OCI-LY7 (cell line): Measurements from ENCODE around the gene TAF9B. TPM values are rescaled to one million over a fixed set of nuclear protein-coding genes. Genes with fewer than 3 reads are reported as not detected.

Source experiments
- BruUV-seq: library from RNA; stranded (reverse); fragments of 400-500 nt; replicated peaks from 2 replicates; lab custom pipeline; 2021; lab: Mats Ljungman, UMichigan
- CTCF ChIA-PET: fragments of 300-600 bp; sonication (Branson Sonifier 250); formaldehyde crosslinking; loops from one replicate; lab custom pipeline; 2022; ENCODE audit warnings: antibody characterized with exemption; ENCODE audit not compliant: unreplicated experiment; lab: Charles Lee
- POLR2A ChIA-PET: fragments of 300-600 bp; sonication (Branson Sonifier 250); formaldehyde crosslinking; loops from one replicate; lab custom pipeline; 2022; ENCODE audit warnings: antibody characterized with exemption; lab: Charles Lee
- DNase-seq: peaks from one replicate; pipeline ENCODE4 v3.0.0-alpha.2; 2015; ENCODE audit warnings: low spot score
- H2AFZ ChIP-seq: fragments of 200-600 bp; sonication (generic), shearing (Covaris generic); 2 replicates; pipeline ENCODE4 v1.6.1; 2014; ENCODE audit warnings: mild to moderate bottlenecking, antibody characterized with exemption, low read length, moderate library complexity
- H3K27ac ChIP-seq: fragments of 200-600 bp; sonication (generic); 2 replicates; pipeline ENCODE4 v1.5.1; 2014; ENCODE audit warnings: mixed run types, low read depth, mild to moderate bottlenecking, moderate library complexity, low read length, inconsistent platforms; ENCODE audit not compliant: poor library complexity, severe bottlenecking
- H3K36me3 ChIP-seq: fragments of 200-600 bp; sonication (generic); 2 replicates; pipeline ENCODE4 v1.6.1; 2014; ENCODE audit warnings: mild to moderate bottlenecking, antibody characterized with exemption, low read length, moderate library complexity, mixed read lengths; ENCODE audit not compliant: insufficient read depth
- H3K4me1 ChIP-seq: fragments of 200-600 bp; sonication (generic); 2 replicates; pipeline ENCODE4 v1.5.1; 2014; ENCODE audit warnings: mild to moderate bottlenecking, low read length; ENCODE audit not compliant: insufficient read depth, poor library complexity, severe bottlenecking
- H3K4me2 ChIP-seq: fragments of 200-600 bp; sonication (generic); 2 replicates; pipeline ENCODE4 v1.6.1; 2014; ENCODE audit warnings: mild to moderate bottlenecking, low read length
- H3K4me3 ChIP-seq: fragments of 200-600 bp; sonication (generic); 2 replicates; pipeline ENCODE4 v1.5.1; 2014; ENCODE audit warnings: mild to moderate bottlenecking, low read depth, low read length; ENCODE audit not compliant: poor library complexity, severe bottlenecking
- H3K79me2 ChIP-seq: fragments of 200-600 bp; sonication (generic); 2 replicates; pipeline ENCODE4 v1.6.1; 2016; ENCODE audit warnings: low read depth, mild to moderate bottlenecking, low read length, moderate library complexity, mixed read lengths; ENCODE audit not compliant: insufficient read depth
- H3K9me2 ChIP-seq: fragments of 200-600 bp; sonication (generic); 2 replicates; pipeline ENCODE4 v1.6.1; 2016; ENCODE audit warnings: mild to moderate bottlenecking, low read length, mixed read lengths; ENCODE audit not compliant: insufficient read depth
- H3K9me3 ChIP-seq: fragments of 200-600 bp; sonication (generic); 2 replicates; pipeline ENCODE4 v1.6.1; 2014; ENCODE audit warnings: mild to moderate bottlenecking, mixed run types, low read length, mixed read lengths
- H4K20me1 ChIP-seq: fragments of 200-600 bp; sonication (generic); 2 replicates; pipeline ENCODE4 v1.6.1; 2014; ENCODE audit warnings: mild to moderate bottlenecking, antibody characterized with exemption, low read length, moderate library complexity, mixed read lengths; ENCODE audit not compliant: insufficient read depth
- CTCF ChIP-seq: fragments of 200-600 bp; sonication (generic); conservative IDR thresholded peaks from 2 replicates; pipeline ENCODE4 v1.5.1; 2014; ENCODE audit warnings: mild to moderate bottlenecking, antibody characterized with exemption, low read length, moderate library complexity, mixed read lengths
- EZH2phosphoT487 ChIP-seq: fragments of 200-600 bp; sonication (generic); IDR thresholded peaks from 2 replicates; pipeline ENCODE4 v1.6.1; 2018; ENCODE audit warnings: low read depth, borderline replicate concordance, mild to moderate bottlenecking, mixed run types, antibody characterized with exemption, low read length, moderate library complexity, mixed read lengths
- intact Hi-C: fragments of 100-400 bp; cut with micrococcal nuclease; formaldehyde crosslinking; loops from one replicate; pipeline ENCODE4 v1.10.0; 2022; ENCODE audit not compliant: unreplicated experiment
- total RNA-seq, 2 experiments: library from RNA; depleted of rRNA in 1 of 2; stranded (reverse); fragments of >200 nt in 1 of 2; shearing (Covaris generic) in 1 of 2; gene quantifications; 2 replicates each; pipeline ENCODE4 v1.2.3, GENCODE V29; 2014 to 2022

Gene TAF9B
- total RNA-seq, 2 experiments from 2014 or later: 0.93 to 2.4 TPM

GRCh38 chrX:78104447-78105176 lies 34.8 kb downstream of the TAF9B start:
- intact Hi-C loops: loop anchor here (5.0 to 10.0 kb wide), 3 partner anchors 192 to 1040 kb away; partner anchors contain the start of genes ATP7A, CYSLTR1 and GPR174
- ChIA-PET CTCF (no interaction called here), POLR2A (interaction anchor here (0.6 to 1.2 kb wide), 4 partner anchors 13 to 332 kb away, joined by 3 to 4 read pairs (median 4); no protein-coding TSS in a partner anchor)
- H2AFZ ChIP-seq: 0 out of 2 replicates have a peak overlapping the region, but pooled peaks have one; percentile 10
- H3K4me1 ChIP-seq: peaks cover 55% of the 10 kb centered on the region
- H3K9me3 ChIP-seq: 0 out of 2 replicates have a peak, but pooled peaks cover 3% of the 10 kb centered on the region
- peaks cover 48% of the 10 kb centered on the region for H4K20me1 ChIP-seq
- peak overlapping the region; percentile 98 for H3K4me2 ChIP-seq
- peaks cover 55% of the 10 kb centered on the region for H3K79me2 ChIP-seq
- peak overlapping the region; percentile 82 for H3K27ac ChIP-seq
- BruUV-seq: no TSS peak
- DNase-seq: peak; percentile 56
- no peaks in the 10 kb centered on the region for H3K9me2 ChIP-seq
- TF ChIP-seq CTCF (no peak), EZH2phosphoT487 (no peak)
- peaks cover 48% of the 10 kb centered on the region for H3K36me3 ChIP-seq
- peak overlapping the region; percentile 100 for H3K4me3 ChIP-seq

- H3K4me1 ChIP-seq: peaks cover 50% of the 10 kb centered on the region
- intact Hi-C loops: loop anchor here (5.0 to 10.0 kb wide), 3 partner anchors 192 to 1041 kb away; partner anchors contain the start of genes ATP7A, CYSLTR1 and GPR174
- H3K9me3 ChIP-seq: 0 out of 2 replicates have a peak, but pooled peaks cover 3% of the 10 kb centered on the region
- DNase-seq: peak; percentile 95
- ChIA-PET CTCF (no interaction called here), POLR2A (interaction anchor here (0.6 to 1.2 kb wide), 4 partner anchors 14 to 331 kb away, joined by 3 to 4 read pairs (median 4); no protein-coding TSS in a partner anchor)
- peaks cover 40% of the 10 kb centered on the region for H4K20me1 ChIP-seq
- peak within 1 kb of the TSS; percentile 98 for H3K4me2 ChIP-seq
- H3K9me2 ChIP-seq: no peaks in the 10 kb centered on the region
- peak within 1 kb of the TSS; percentile 100 for H3K4me3 ChIP-seq
- peaks cover 40% of the 10 kb centered on the region for H3K36me3 ChIP-seq
- peak within 1 kb of the TSS; percentile 93 for H2AFZ ChIP-seq
- H3K79me2 ChIP-seq: peaks cover 48% of the 10 kb centered on the region
- no TSS peak for BruUV-seq
- no peak for TF ChIP-seq CTCF
- no peak for TF ChIP-seq EZH2phosphoT487
- H3K27ac ChIP-seq: peak within 1 kb of the TSS; percentile 82
These were observed 35.6 kb downstream of the TAF9B start, which contains the start of gene PGK1 for GRCh38 chrX:78103623-78104446. PGK1 (plus strand) TSS chrX:78104248; CDS start chrX:78104341, 93 bp downstream.
